SK-N-SH treated with all-trans-retinoic acid at 6 μM for 48 hours (cell line): Measurements from ENCODE around the gene HOXB1.

ENCODE experiments used
- ATAC-seq: fragments of 200-7000 bp; cut with Tn5 transposase; 3 replicates; pipeline ENCODE4 v1.9.1; 2020; ENCODE audit warnings: mild to moderate bottlenecking, moderate library complexity
- ARNTL ChIP-seq: fragments of 450-650 bp; formaldehyde crosslinking; IDR thresholded peaks from 2 replicates; pipeline ENCODE4 v1.5.0; 2020; ENCODE audit warnings: low read depth, mild to moderate bottlenecking, moderate library complexity, borderline replicate concordance
- BACH2 ChIP-seq: fragments of 250-450 bp; sonication (Bioruptor Pico); IDR thresholded peaks from 2 replicates; pipeline ENCODE4 v1.9.0; 2021; ENCODE audit warnings: mild to moderate bottlenecking, borderline replicate concordance
- CREB5 ChIP-seq: fragments of 250-450 bp; sonication (Bioruptor Pico); IDR thresholded peaks from 2 replicates; pipeline ENCODE4 v1.5.1; 2020; ENCODE audit warnings: low read depth, mild to moderate bottlenecking, moderate library complexity
- CSDC2 ChIP-seq: fragments of 250-450 bp; sonication (Bioruptor Pico); IDR thresholded peaks from 2 replicates; pipeline ENCODE4 v1.5.0; 2020; ENCODE audit warnings: mild to moderate bottlenecking, moderate library complexity
- CSRNP3 ChIP-seq: fragments of 250-450 bp; sonication (Bioruptor Pico); IDR thresholded peaks from 2 replicates; pipeline ENCODE4 v1.5.1; 2021; ENCODE audit warnings: mild to moderate bottlenecking, moderate library complexity
- GLIS3 ChIP-seq: fragments of 250-450 bp; sonication (Bioruptor Pico); IDR thresholded peaks from 2 replicates; pipeline ENCODE4 v1.5.0; 2020; ENCODE audit warnings: mild to moderate bottlenecking, moderate library complexity
- ISL1 ChIP-seq: fragments of 250-450 bp; sonication (Bioruptor Pico); IDR thresholded peaks from 2 replicates; pipeline ENCODE4 v2.1.2; 2022; ENCODE audit warnings: mild to moderate bottlenecking, moderate library complexity
- OSR1 ChIP-seq: fragments of 250-450 bp; sonication (Bioruptor Pico); IDR thresholded peaks from 2 replicates; pipeline ENCODE4 v1.8.0; 2022; ENCODE audit warnings: moderate library complexity, mild to moderate bottlenecking, inconsistent platforms
- PATZ1 ChIP-seq: fragments of 250-450 bp; sonication (Bioruptor Pico); IDR thresholded peaks from 2 replicates; pipeline ENCODE4 v1.8.0; 2020; ENCODE audit warnings: mild to moderate bottlenecking, moderate library complexity, borderline replicate concordance
- PPARA ChIP-seq: fragments of 250-450 bp; sonication (Bioruptor Pico); IDR thresholded peaks from 2 replicates; pipeline ENCODE4 v1.5.0; 2020; ENCODE audit warnings: mild to moderate bottlenecking, borderline replicate concordance
- TCF4 ChIP-seq: fragments of 250-450 bp; sonication (Bioruptor Pico); IDR thresholded peaks from 2 replicates; pipeline ENCODE4 v1.8.0; 2021; ENCODE audit warnings: mild to moderate bottlenecking, moderate library complexity, borderline replicate concordance
- TOX ChIP-seq: fragments of 250-450 bp; sonication (Bioruptor Pico); IDR thresholded peaks from 2 replicates; pipeline ENCODE4 v1.8.0; 2021; ENCODE audit warnings: mild to moderate bottlenecking, moderate library complexity, borderline replicate concordance
- TSHZ2 ChIP-seq: fragments of 250-450 bp; sonication (Bioruptor Pico); IDR thresholded peaks from 2 replicates; pipeline ENCODE4 v1.5.0; 2020; ENCODE audit warnings: mild to moderate bottlenecking, moderate library complexity
- ZC3H10 ChIP-seq: fragments of 250-450 bp; sonication (Bioruptor Pico); IDR thresholded peaks from 2 replicates; pipeline ENCODE4 v1.5.1; 2021; ENCODE audit warnings: mild to moderate bottlenecking, moderate library complexity
- ZFP3 ChIP-seq: fragments of 250-450 bp; sonication (Bioruptor Pico); IDR thresholded peaks from 2 replicates; pipeline ENCODE4 v1.5.0; 2020; ENCODE audit warnings: mild to moderate bottlenecking, moderate library complexity
- ZFP30 ChIP-seq: fragments of 450-650 bp; formaldehyde crosslinking; IDR thresholded peaks from 2 replicates; pipeline ENCODE4 v1.5.0; 2022; ENCODE audit warnings: mild to moderate bottlenecking, moderate library complexity
- ZNF70 ChIP-seq: fragments of 450-650 bp; formaldehyde crosslinking; IDR thresholded peaks from 2 replicates; pipeline ENCODE4 v1.5.0; 2020; ENCODE audit warnings: mild to moderate bottlenecking, moderate library complexity
- ZNF8 ChIP-seq: fragments of 450-650 bp; formaldehyde crosslinking; IDR thresholded peaks from 2 replicates; pipeline ENCODE4 v1.5.0; 2020; ENCODE audit warnings: mild to moderate bottlenecking, moderate library complexity

Gene HOXB1

GRCh38 chr17:48500435-48501426 is 30.1 kb downstream of the HOXB1 start:
- TF ChIP-seq TSHZ2 (CRISPR knock-in tag) (no peak), ZNF70 (CRISPR knock-in tag) (no peak), ZNF8 (CRISPR knock-in tag) (no peak), TCF4 (CRISPR knock-in tag) (no peak), ZC3H10 (CRISPR knock-in tag) (no peak), CSDC2 (no peak), ZFP3 (no peak), ZFP30 (CRISPR knock-in tag) (no peak)
- ATAC-seq = no peak

- no peak for ATAC-seq
- TF ChIP-seq GLIS3 (no peak), PPARA (CRISPR knock-in tag) (no peak), CREB5 (no peak), TOX (CRISPR knock-in tag) (no peak), ZNF70 (CRISPR knock-in tag) (no peak), ZNF8 (CRISPR knock-in tag) (no peak), BACH2 (no peak), ZFP3 (no peak), OSR1 (CRISPR knock-in tag) (no peak)
Observed at GRCh38 chr17:48499735-48500434, 30.9 kb downstream of the HOXB1 start.

GRCh38 chr17:48499248-48499647 is 31.6 kb downstream of the HOXB1 start:
- no peak for ATAC-seq
- no peak for TF ChIP-seq ISL1 (CRISPR knock-in tag)
- TF ChIP-seq TSHZ2 (CRISPR knock-in tag) = no peak
- TF ChIP-seq ZFP3 = no peak
- TF ChIP-seq ZFP30 (CRISPR knock-in tag) = no peak
- TF ChIP-seq ZNF8 (CRISPR knock-in tag) = no peak
- TF ChIP-seq OSR1 (CRISPR knock-in tag) = no peak
- TF ChIP-seq CREB5 = no peak
- no peak for TF ChIP-seq CSRNP3 (CRISPR knock-in tag)
- TF ChIP-seq TOX (CRISPR knock-in tag) = no peak
- no peak for TF ChIP-seq PATZ1 (CRISPR knock-in tag)
- TF ChIP-seq ARNTL (CRISPR knock-in tag) = no peak
- TF ChIP-seq GLIS3 = no peak
